Spleen (tissue), 7 donors: ENCODE data around the gene TMEM174.

Source experiments
- CTCF ChIP-seq, 11 experiments: fragments of 200-600 bp in 7 of 11; fragments of 450-650 bp in 4 of 11; sonication (generic) in 4 of 11; IDR thresholded peaks in 8 of 11; conservative IDR thresholded peaks in 3 of 11; 1 replicate in 7 of 11; 2 replicates in 4 of 11; pipeline versions ENCODE4 v1.4.0 to v1.8.0; 2016 to 2021; ENCODE audit warnings: antibody characterized with exemption in 11 of 11, inconsistent platforms in 4 of 11, mild to moderate bottlenecking in 1 of 11
- POLR2A ChIP-seq, 3 donors: fragments of 450-650 bp; IDR thresholded peaks; one replicate each; pipeline ENCODE4 v1.5.1; 2017; ENCODE audit warnings: antibody characterized with exemption in 3 of 3, mild to moderate bottlenecking in 1 of 3
- POLR2AphosphoS5 ChIP-seq, 3 donors: sonication (generic); formaldehyde crosslinking; IDR thresholded peaks; one replicate each; pipeline ENCODE4 v1.5.1; 2017; ENCODE audit warnings: antibody characterized with exemption in 3 of 3
- donor health status: DM: no; HTN: no; CAD: no; lungs with moderate emphysema.
- donor health status: DM: no; HTN: no; CAD: no.
- donor health status: DM: no; HTN: no; CAD: no.

GRCh38 chr5:73149540-73149939, 23.5 kb upstream of the TMEM174 start:
- TF ChIP-seq CTCF (IDR thresholded peaks at IDR 0.05 in 8 of 11, conservative IDR thresholded peaks at IDR 0.05 in 3 of 11), result no peak
- TF ChIP-seq POLR2A (IDR thresholded peaks at IDR 0.05), result no peak
- TF ChIP-seq POLR2AphosphoS5 (IDR thresholded peaks at IDR 0.05), result no peak
